Stimulated activated CD8-positive, alpha-beta memory T cell treated with anti-CD3 and anti-CD28 coated beads, Interleukin-7, amount 100 ng/mL, for 4 hours (primary cell): ENCODE results near the gene MED15.
A peak's percentile ranks its signal among the peaks of the same experiment; 100 is the strongest.
"Not testable (repeated sequence)": the region's sequence is repeated elsewhere in the genome, so short reads cannot be mapped to it uniquely, and the experiment has no call there.

Experiments
- DNase-seq, 2 donors: peaks; one replicate each; pipeline ENCODE4 v3.0.0-alpha.2; 2020; ENCODE audit warnings: low read depth in 2 of 2

The MED15 gene

DNA sequence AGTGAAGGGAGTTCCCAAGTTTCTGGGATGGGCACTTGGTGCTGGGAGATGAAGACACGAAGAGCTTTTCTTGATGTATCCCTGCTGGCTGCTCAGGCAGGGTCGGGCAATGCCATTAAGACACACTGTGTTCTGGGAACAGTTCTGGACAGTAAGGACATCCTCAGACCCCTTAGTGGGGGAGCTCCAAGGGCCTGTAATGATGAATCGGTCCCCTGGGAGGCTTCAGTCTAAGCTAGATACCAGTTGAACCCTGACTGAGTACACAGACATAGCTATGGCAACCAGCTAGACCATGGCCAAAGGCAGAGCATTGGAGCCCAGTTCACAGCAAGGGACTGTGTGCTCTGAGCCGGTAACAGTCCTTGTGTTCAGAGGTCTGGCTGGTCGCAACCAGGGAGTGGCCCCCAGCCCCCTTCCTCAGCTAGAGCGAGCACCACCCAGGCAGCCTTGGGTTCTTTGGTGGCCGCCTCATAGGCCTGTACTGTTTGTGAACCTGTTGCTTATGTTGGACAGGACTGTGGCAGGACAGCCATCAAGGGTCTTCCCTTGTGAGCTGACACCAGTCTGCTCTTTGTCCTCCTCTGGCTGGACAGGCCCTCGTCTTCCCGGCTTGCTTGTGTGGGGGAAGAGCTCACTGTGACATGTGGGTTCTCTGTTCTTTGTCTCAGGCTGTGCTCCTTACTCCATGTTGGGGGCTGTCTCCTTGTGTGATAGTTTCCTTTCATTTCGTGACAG, 25.0 kb downstream of the MED15 start:
- no peak for DNase-seq

DNA sequence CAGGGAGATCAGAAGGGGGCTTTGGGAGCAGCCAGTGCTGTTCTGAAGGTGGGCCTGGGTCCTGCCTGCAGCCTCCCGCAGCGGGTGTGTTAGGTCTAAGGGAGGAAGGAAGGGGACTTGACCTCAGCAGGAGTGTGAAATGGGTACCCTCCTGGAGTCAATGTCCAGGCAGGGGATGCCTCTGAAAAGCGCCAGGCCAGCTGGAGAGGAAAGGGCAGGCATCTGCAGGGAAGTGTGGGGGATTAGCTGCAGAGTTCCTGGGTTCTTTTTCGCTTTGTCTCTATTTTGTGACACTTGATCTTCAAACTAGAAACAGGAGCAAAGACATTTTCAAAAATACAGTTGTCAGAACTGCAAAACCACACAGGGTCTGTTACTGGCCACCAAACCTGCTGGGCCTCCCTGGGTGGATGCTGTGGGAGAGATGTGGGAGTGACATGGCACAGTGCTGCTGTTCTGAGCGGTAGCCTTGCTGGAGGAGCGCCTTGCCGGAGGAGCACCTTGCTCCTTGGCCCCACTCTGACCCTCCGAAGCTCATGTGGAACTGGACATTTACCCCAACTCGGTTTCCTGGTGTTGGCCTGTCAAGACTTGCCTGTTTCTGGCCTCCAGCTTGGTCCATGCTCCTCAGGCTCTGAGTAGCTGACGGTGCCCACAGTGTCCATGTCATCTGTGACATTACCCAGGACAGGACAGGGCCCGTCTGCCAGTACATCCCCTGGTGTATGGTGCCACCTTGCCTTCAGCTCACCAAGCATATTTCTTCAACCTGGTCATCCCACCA, 25.9 kb downstream of the MED15 start:
- no peak for DNase-seq

DNA sequence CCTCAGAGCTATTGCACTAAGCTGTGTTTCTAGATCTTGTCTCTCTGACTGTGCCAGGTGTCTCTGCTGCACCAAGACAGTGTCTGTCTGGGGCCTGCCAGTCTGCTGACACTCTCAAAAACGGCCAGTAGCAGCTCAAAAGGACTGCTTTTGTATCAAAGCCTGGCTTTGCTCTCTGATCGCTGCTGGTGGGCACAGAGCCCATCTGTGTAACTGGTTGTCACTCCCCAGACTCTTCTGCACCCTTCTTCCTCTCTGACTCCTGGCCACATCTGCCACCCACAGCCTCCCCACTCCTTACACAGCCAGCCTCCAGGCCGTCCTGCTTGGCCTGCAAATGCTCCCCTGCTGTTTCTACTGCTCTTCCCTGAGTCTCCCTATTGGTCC, 26.5 kb downstream of the MED15 start:
- DNase-seq = no peak

DNA sequence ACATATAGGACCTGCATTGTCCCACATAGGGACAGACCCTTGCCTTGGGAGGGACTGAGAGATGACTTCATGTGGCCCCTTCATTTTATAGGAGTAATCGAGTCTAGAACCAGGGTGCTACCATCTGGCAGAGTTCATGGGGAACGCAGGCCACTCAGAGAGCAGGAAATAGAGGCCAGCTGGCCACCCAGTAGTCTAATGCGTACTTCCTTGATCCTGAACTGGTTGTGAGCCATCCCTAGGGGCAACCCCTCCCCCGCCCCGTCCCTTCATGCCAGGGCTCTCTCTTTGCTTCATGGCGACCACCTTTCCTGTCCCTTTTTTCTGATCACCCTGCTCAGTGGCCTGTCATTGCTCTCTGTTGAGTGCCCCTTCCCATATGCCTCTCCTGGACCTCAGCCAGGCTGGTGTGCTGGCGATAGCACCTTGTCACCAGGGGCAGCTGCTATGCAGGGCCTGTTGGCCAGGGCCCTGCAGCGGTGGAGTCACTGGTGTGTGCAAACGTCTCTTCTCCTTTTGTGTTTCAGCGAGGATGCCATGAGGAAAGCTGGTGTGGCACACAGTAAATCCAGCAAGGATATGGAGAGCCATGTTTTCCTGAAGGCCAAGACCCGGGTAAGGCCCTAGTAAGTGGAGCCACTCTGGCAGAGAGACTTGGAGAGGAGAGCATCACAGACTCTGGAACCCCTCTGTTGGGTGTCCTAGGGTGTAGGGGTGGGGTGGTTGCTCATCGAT, 29.3 kb downstream of the MED15 start:
- no peak for DNase-seq

DNA sequence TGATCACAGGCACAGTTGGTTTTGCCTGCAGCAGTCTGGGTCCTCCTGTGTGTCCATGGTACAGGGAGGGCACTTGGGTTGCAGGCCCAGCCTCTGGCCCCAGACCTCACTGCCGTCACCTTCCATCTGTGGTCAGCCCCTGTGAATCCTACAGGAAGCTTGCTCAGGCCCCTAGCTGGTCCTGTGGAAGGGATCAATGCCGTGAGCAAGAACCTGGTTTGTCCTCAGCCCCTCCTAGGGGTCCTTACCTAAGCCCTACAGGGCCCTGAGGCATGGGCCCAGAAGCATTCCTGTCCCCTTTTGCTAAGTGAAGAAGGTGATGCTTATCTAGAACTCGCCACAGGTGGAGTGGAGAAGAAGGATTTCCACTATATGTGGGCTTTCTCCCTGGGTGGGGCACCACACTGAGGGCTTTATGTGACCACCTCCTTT, 29.9 kb downstream of the MED15 start:
- DNase-seq = no peak

DNA sequence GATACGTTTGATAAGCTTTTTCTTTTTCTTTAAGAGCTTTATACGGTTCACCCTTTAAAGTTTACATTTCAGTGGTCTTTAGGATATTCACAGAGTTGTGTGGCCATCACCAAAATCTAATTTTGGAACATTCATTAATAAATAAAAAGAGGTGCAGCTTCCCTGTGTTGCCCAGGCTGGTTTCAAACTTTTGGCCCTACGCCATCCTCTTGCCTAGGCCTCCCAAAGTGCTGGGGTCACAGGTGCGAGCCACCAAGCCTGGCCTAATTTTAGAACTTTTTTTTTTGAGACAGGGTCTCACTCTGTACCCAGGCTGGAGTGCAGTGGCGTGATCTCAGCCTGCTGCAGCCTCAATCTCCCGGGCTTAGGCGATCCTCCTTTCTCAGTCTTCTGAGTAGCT, 30.6 kb downstream of the MED15 start:
- DNase-seq = no peak

DNA sequence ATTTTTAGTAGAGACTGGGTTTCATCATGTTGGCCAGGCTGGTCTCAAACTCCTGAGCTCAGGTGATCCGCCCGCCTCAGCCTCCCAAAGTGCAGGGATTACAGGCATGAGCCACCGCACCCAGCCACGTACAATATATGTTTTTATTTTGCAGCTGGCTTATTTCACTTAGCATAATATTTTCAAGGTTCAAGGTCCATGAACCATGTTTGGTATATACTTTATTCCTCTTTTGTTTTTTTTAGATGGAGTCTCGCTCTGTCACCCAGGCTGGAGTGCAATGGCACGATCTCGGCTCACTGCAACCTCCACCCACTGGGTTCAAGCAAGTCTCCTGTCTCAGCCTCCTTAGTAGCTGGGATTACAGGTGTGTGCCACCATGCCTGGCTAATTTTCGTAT, 31.5 kb downstream of the MED15 start:
- DNase-seq = not testable (repeated sequence)

DNA sequence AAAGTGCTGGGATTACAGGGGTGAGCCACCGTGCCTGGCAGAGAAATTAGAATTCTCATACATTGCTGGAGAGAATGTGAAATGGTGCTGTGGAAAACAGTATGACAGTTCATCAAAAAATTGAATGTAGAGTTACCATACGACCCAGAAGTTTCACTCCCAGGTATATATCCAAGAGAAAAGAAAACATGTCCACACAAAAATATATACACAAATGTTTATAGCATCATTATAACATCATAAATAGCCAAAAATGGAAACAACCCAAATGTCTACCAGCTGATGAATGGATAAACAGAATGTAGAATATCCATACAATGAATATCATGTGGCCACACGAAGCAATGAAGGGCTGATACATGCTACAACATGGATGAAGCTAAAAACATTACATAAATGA, 34.6 kb downstream of the MED15 start:
- DNase-seq = no peak

DNA sequence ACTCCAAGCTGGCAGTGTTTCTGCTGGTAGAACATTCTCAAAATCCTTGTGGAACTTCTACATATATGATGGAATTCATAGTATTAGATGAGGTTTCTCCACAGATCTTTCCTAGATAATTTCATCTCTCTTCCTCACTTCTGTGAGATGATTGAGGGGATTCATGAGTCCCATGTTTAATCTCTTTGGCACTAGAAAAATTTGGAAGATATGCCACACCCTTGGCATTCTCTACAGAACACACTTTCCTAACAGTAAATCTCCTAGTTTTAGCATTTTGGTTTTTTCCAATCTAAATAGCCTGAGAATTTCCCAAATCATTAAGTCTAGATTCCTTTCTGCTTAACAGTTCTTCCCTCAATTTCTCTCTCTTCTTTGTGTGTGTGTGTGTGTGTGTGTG, 35.3 kb downstream of the MED15 start:
- no peak for DNase-seq

DNA sequence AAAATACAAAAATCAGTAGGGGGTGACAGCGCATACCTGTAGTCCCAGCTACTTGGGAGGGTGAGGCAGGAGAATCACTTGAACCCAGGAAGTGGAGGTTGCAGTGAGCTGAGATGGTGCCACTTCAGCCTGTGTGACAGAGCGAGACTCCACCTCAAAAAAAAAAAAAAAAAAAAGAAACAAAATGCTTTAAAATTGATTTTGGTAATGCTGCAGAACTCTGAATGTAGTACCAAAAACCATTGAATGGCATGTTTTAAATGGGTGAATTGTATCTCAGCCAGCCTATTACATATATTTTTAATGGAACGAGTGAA, 37.9 kb downstream of the MED15 start:
- not testable (repeated sequence) for DNase-seq

DNA sequence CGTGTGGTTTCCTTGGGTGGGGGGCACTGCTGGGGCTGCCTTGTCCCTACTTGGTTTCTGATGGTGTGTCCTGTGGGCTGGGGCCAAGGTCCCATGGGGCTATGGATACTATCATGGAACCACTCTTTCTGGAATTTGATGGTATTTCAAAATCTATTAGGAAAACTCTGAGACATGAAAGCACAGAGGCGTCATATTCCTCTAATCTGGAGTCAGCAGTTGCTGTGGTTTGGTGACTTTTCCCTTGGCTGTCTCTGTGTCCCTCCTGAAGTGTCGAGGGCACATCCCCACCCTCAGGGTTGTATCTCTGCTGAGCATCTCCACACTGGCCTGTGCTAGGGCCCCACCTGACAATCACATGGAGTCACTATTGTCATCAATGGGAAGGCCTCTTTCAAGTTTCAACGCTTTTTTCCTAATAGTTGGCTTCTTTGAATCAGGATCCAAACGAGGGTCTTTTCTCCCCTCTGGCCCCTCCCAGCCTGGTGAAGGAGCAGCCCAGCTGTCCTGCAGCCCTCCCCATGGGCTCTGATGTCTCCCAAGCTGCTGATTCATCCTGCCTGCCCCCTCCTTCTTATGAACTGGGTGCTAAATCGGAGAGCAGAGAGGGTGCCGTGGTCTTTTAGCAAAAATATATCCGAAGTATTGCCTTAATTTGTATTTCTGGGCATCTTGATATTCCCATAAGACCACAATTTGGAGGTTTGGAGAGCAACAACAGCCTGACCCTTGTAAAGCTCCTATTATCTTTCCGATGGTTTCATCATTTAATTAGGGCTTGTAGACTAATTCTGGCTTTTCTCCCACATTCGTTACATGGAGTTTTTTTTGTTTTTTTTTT, 38.5 kb downstream of the MED15 start:
- no peak for DNase-seq

DNA sequence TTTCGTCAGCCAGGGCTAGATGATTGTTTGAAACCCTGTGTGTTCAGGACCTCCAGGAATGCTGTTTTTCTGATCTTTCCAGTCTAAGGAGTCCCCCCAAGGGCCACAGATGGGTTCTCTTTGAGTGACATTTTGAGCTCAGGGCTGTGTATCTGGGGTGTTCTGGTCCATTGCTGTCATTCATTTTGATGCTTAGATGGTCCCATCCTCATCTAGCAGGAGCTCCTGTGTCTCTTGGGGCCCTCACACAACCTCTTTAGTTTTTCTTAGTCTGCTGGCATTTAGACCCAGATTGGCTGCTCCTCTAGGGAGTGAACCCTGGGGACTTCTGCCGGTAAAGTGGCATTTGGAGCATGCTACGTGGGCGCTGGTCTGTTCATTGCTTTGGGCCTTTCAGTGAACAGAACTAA, 39.1 kb downstream of the MED15 start:
- DNase-seq = no peak

DNA sequence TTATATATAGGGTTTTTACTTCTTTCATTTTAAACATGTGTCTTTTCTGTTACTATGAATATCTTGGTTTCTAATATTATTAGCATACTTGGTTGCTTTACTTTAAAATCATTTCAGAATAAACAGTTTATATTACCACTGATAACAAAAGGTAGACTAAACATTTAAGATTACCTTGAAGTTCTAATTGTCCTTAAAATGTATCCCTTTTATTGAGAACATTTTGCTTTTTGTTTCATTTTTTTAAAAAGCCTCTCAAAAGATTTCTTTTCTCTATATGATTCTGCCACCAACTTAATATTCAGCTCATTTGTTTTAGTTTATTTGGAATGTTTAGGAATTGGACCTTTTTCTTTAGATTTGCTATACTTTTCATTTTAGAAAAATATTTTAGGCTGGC, 39.6 kb downstream of the MED15 start:
- no peak for DNase-seq

DNA sequence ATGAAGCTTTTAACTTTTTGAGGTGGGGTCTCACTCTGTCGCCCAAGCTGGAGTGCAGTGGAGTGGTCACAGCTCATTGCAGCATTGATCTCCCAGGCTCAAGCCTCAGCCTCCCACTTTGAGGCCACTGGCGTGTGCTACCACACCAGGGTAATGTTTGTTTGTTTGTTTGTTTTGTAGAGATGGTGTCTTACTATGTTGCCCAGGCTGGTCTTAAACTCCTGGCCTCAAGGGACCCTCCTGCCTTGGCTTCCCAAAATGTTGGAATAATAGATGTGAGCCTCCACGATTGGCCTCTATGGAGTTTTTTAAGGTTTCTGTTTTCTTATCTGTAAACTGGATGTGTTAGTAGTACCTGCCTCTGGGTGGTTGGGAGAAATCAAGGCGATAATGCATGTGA, 41.4 kb downstream of the MED15 start:
- DNase-seq = no peak

DNA sequence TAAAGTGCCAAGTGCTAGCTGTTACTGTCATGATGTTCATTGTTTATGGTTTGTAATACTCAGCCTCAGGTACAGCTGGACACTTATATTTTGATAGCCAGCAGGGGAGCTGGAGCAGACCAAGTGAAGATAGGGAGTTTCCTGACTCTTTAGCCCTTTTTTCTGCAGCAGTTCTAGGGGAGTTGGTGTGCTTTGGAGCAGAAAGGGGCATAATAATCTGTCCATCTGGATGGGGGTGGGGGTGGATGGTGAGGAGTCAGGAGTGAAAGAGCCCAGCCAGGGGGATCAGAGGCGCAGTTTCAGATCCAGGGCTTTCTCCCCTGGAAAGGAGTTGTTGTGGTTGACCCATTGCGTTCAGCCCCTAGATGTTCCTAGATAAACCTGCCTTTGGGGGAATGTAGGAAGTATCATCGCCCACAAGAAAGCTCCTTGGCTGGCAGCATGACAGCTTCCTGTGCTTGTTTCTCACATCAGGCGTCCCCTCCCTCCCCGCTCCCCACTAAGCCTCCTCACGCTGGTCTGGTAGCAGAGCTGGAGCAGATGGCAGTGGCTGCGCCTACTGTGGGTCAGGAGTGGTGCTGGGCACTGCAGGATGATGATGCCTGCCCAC, 41.9 kb downstream of the MED15 start:
- DNase-seq = no peak

DNA sequence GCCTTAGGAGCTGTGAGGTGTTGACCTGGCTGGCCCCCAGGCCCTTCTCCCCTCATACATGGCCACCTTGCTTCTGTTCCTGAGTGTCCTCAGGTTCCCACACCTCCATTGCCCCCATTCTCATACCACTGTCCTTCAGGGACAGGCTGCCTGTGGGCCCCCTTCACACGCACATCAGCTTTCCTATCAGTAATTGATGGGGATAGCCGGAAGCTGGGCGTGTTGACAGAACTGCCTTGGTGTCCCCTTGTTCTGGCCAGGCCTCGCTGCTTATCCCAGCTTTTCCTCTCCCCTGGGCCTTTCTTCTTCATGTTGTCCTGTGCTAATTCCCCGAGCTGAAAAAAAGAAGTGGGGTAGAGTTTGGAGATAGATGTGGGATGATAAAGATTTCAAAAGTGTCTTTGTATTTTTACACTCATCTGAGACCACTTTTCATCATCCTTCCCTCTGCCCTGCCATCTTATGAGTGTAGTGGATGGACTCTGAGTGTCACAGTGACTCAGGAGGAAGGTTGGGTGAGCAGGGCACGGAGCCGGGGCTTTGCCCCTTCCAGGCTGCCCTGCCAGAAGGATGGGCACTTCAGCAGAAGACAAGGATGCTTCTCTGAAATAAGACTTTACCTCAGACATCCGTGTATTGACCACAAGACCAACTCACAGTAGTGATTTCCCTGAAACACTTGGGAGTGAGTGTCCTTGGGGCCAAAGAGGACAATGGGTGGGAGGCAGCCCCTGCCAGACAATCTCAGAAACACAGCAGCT, 42.8 kb downstream of the MED15 start:
- DNase-seq = no peak

DNA sequence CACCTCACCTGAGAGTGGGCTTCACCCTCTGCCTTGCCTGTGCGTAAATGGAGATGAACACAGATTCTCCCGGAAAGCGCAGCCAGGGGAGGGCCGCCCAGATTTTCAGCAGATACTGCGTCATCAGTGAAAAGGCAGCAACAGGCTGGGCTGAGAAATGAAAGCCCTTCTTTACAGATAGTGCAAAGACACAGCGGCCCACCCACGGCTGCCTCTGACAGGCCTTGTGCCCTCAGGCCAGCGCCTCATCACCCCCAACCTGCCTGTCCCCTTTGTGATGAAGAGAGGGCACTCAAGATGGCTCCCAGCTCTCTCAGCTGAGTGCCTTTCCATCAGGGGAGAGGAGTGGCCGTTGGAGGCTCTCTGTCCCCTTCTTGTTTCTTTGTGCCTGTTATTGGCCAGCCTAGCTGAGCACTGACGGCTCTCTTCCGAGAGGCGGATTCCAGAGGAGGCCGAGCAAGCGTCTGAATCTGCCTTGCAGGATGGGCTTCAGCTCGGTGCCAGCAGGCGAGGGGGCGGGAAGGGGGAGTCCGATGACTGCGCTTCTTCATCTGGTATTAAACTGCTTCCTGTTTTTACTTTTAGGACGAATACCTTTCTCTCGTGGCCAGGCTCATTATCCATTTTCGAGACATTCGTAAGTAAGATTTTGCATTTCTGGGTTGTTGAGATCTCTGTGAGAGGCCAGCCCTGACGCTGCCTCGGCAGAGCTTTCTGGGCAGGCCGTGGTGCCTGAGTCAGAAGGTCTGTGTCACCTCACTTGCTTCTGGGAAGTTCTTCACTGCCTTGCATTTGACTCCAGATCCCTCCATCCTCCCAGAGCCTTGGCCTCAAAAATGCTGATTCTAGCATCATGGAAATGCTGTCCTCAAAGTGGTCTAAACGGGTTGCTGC, 43.7 kb downstream of the MED15 start:
- peak in 1 of 2 donors; percentile 42 for DNase-seq

DNA sequence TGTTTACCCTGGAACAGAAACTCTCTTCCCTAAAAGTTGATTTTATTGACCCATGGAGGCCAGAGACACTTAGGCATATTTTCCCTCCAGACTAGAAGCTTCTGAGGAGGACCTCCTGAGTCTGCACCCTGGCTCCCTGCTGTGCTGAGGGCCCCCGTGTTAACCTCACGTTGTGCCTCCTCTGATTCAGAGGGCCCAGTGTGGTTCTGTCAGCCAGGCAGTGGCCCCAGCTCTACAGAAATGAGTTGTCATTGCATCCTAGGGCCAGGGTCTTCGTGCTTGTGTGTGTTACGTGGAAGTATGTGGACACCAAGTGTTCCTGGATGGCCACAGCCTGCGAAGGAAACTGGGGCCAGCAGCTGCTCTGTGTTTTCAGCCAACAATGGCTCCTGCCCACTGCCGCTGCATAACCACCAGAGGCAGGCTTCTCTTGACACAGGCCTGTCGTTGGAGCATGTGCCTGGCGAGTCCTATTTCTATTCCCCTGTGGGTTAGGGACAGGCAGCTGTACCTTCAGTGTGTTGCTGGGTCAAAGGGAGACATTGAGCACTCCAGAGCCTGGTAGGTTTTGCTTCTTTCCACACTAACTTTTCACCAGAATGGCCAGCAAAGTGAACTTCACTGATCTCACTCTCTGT, 44.5 kb downstream of the MED15 start:
- no peak for DNase-seq
